ENCODE results near the gene DCTN2. TPM values are rescaled to one million over a fixed set of nuclear protein-coding genes. Genes with fewer than 3 reads are reported as not detected.

DCTN2 gene
- total and polyA plus RNA-seq, 4 donors, result 28.5 to 66.6 (median 31.2) TPM

GRCh38 chr12:57551637-57552305 lies 4.8 kb upstream of the DCTN2 start:
- Histone ChIP-seq H3K4me3 (ENCODE audit: low read depth in 1 of 3, low read length in 3 of 3) (no peak overlapping the region), H3K9ac (ENCODE audit: low read depth in 1 of 2, low read length in 2 of 2) (no peak overlapping the region), H3K36me3 (ENCODE audit: control insufficient read depth in 4 of 4, insufficient read depth in 3 of 4, low read depth in 1 of 4, low read length in 3 of 4) (no peaks in the 10 kb centered on the region), H3K4me1 (ENCODE audit: control insufficient read depth in 4 of 4, insufficient read depth in 4 of 4, low read length in 3 of 4) (peaks cover 0 to 4% (median 4%) of the 10 kb centered on the region in 4 donors), H3K9me3 (ENCODE audit: control insufficient read depth in 4 of 4, low read length in 3 of 4) (no peaks in the 10 kb centered on the region), H3K27me3 (ENCODE audit: control insufficient read depth in 4 of 4, insufficient read depth in 4 of 4, low read length in 3 of 4) (peaks cover 0 to 12% (median 2%) of the 10 kb centered on the region in 4 donors), H3K27ac (ENCODE audit: low read depth in 1 of 2, low read length in 2 of 2) (no peak overlapping the region)
- no peak for DNase-seq (ENCODE audit: low spot score)
- TF ChIP-seq EGR1 (IDR thresholded peaks at IDR 0.05; ENCODE audit: low read depth in 2 of 2) (no peak), YY1 (IDR thresholded peaks at IDR 0.05) (no peak), TAF1 (conservative IDR thresholded peaks at IDR 0.05) (no peak), HNF4A (conservative IDR thresholded peaks at IDR 0.05) (no peak), RXRA (IDR thresholded peaks at IDR 0.05) (no peak), FOXA1 (IDR thresholded peaks at IDR 0.05) (no peak), HNF4G (IDR thresholded peaks at IDR 0.05) (no peak), GABPA (IDR thresholded peaks at IDR 0.05 in 1 of 2, conservative IDR thresholded peaks at IDR 0.05 in 1 of 2) (no peak)
- TF ChIP-seq, protein P1, sequence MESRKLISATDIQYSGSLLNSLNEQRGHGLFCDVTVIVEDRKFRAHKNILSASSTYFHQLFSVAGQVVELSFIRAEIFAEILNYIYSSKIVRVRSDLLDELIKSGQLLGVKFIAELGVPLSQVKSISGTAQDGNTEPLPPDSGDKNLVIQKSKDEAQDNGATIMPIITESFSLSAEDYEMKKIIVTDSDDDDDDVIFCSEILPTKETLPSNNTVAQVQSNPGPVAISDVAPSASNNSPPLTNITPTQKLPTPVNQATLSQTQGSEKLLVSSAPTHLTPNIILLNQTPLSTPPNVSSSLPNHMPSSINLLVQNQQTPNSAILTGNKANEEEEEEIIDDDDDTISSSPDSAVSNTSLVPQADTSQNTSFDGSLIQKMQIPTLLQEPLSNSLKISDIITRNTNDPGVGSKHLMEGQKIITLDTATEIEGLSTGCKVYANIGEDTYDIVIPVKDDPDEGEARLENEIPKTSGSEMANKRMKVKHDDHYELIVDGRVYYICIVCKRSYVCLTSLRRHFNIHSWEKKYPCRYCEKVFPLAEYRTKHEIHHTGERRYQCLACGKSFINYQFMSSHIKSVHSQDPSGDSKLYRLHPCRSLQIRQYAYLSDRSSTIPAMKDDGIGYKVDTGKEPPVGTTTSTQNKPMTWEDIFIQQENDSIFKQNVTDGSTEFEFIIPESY (IDR thresholded peaks at IDR 0.05), result no peak
- TF ChIP-seq, protein P2, sequence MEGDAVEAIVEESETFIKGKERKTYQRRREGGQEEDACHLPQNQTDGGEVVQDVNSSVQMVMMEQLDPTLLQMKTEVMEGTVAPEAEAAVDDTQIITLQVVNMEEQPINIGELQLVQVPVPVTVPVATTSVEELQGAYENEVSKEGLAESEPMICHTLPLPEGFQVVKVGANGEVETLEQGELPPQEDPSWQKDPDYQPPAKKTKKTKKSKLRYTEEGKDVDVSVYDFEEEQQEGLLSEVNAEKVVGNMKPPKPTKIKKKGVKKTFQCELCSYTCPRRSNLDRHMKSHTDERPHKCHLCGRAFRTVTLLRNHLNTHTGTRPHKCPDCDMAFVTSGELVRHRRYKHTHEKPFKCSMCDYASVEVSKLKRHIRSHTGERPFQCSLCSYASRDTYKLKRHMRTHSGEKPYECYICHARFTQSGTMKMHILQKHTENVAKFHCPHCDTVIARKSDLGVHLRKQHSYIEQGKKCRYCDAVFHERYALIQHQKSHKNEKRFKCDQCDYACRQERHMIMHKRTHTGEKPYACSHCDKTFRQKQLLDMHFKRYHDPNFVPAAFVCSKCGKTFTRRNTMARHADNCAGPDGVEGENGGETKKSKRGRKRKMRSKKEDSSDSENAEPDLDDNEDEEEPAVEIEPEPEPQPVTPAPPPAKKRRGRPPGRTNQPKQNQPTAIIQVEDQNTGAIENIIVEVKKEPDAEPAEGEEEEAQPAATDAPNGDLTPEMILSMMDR (IDR thresholded peaks at IDR 0.05; ENCODE audit: low read depth, low read length, missing input control), result no peak
- 85% methylated on average over 3 of the region's 3 CpGs for WGBS

- Histone ChIP-seq H3K4me1 (ENCODE audit: control insufficient read depth in 4 of 4, insufficient read depth in 4 of 4, low read length in 3 of 4) (peaks cover 6 to 12% (median 8%) of the 10 kb centered on the region in 4 donors), H3K36me3 (ENCODE audit: control insufficient read depth in 4 of 4, insufficient read depth in 3 of 4, low read depth in 1 of 4, low read length in 3 of 4) (no peaks in the 10 kb centered on the region), H3K9me3 (ENCODE audit: control insufficient read depth in 4 of 4, low read length in 3 of 4) (no peaks in the 10 kb centered on the region), H3K4me3 (ENCODE audit: low read depth in 1 of 3, low read length in 3 of 3) (no peak overlapping the region), H3K27me3 (ENCODE audit: control insufficient read depth in 4 of 4, insufficient read depth in 4 of 4, low read length in 3 of 4) (peaks cover 0 to 12% (median 2%) of the 10 kb centered on the region in 4 donors), H3K9ac (ENCODE audit: low read depth in 1 of 2, low read length in 2 of 2) (no peak overlapping the region), H3K27ac (ENCODE audit: low read depth in 1 of 2, low read length in 2 of 2) (no peak overlapping the region)
- TF ChIP-seq HNF4A (conservative IDR thresholded peaks at IDR 0.05) (no peak), FOXA1 (IDR thresholded peaks at IDR 0.05) (no peak), RAD21 (IDR thresholded peaks at IDR 0.05) (no peak), GABPA (IDR thresholded peaks at IDR 0.05 in 1 of 2, conservative IDR thresholded peaks at IDR 0.05 in 1 of 2) (no peak), SP1 (IDR thresholded peaks at IDR 0.05) (no peak), FOXA2 (IDR thresholded peaks at IDR 0.05) (no peak), TAF1 (conservative IDR thresholded peaks at IDR 0.05) (no peak)
- TF ChIP-seq, protein P3, sequence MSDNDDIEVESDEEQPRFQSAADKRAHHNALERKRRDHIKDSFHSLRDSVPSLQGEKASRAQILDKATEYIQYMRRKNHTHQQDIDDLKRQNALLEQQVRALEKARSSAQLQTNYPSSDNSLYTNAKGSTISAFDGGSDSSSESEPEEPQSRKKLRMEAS (IDR thresholded peaks at IDR 0.05), result no peak
- TF ChIP-seq, protein P1 (IDR thresholded peaks at IDR 0.05), result no peak
- TF ChIP-seq, protein P4, sequence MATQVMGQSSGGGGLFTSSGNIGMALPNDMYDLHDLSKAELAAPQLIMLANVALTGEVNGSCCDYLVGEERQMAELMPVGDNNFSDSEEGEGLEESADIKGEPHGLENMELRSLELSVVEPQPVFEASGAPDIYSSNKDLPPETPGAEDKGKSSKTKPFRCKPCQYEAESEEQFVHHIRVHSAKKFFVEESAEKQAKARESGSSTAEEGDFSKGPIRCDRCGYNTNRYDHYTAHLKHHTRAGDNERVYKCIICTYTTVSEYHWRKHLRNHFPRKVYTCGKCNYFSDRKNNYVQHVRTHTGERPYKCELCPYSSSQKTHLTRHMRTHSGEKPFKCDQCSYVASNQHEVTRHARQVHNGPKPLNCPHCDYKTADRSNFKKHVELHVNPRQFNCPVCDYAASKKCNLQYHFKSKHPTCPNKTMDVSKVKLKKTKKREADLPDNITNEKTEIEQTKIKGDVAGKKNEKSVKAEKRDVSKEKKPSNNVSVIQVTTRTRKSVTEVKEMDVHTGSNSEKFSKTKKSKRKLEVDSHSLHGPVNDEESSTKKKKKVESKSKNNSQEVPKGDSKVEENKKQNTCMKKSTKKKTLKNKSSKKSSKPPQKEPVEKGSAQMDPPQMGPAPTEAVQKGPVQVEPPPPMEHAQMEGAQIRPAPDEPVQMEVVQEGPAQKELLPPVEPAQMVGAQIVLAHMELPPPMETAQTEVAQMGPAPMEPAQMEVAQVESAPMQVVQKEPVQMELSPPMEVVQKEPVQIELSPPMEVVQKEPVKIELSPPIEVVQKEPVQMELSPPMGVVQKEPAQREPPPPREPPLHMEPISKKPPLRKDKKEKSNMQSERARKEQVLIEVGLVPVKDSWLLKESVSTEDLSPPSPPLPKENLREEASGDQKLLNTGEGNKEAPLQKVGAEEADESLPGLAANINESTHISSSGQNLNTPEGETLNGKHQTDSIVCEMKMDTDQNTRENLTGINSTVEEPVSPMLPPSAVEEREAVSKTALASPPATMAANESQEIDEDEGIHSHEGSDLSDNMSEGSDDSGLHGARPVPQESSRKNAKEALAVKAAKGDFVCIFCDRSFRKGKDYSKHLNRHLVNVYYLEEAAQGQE (IDR thresholded peaks at IDR 0.05), result no peak
- DNase-seq (ENCODE audit: low spot score), result no peak
- WGBS, result 59% methylated on average over 7 of the region's 7 CpGs
Observed at GRCh38 chr12:57550641-57551549, 3.9 kb upstream of the DCTN2 start.
